BJ (cell line): ENCODE results near the gene ARAP3. TPM values are rescaled to one million over a fixed set of nuclear protein-coding genes. Genes with fewer than 3 reads are reported as not detected.

Experiments
- CTCF ChIA-PET: fragments of 350-600 bp; formaldehyde crosslinking; extraction: SDS; loops from one replicate; lab custom pipeline; 2021; ENCODE audit warnings: antibody characterized with exemption, inconsistent platforms; lab: Yijun Ruan, JAX
- POLR2A ChIA-PET: fragments of 300-600 bp; sonication (Branson Sonifier 250); formaldehyde crosslinking; extraction: SDS; loops from one replicate; lab custom pipeline; 2021; ENCODE audit warnings: antibody characterized with exemption; lab: Charles Lee
- DNase-seq: peaks from one replicate; pipeline ENCODE4 v3.0.0-alpha.2; 2011; ENCODE audit warnings: low read depth
- H3K27me3 ChIP-seq: 2 replicates; pipeline ENCODE4 v1.6.0; 2011; ENCODE audit warnings: low read length; ENCODE audit not compliant: control insufficient read depth, insufficient read depth
- H3K36me3 ChIP-seq: 2 replicates; pipeline ENCODE4 v1.5.1; 2011; ENCODE audit warnings: low read length; ENCODE audit not compliant: control insufficient read depth, insufficient read depth
- H3K4me3 ChIP-seq: 2 replicates; pipeline ENCODE4 v1.5.1; 2011; ENCODE audit warnings: low read depth, mild to moderate bottlenecking, control low read depth, low read length
- CTCF ChIP-seq: IDR thresholded peaks from 2 replicates; pipeline ENCODE4 v1.5.1; 2011; ENCODE audit warnings: low read depth, mild to moderate bottlenecking, control low read depth, inconsistent platforms, low read length, moderate library complexity; ENCODE audit not compliant: insufficient read depth
- polyA plus RNA-seq: library from polyadenylated mRNA; depleted of rRNA; stranded (reverse); fragments of >200 nt; gene quantifications from 2 replicates; pipeline ENCODE4 v1.2.3, GENCODE V29; 2011

Gene ARAP3
- polyA plus RNA-seq, 1 experiment = 5.6 TPM

GRCh38 chr5:141633871-141634561 is 48.0 kb downstream of the ARAP3 start:
- peaks cover 8% of the 10 kb centered on the region for H3K36me3 ChIP-seq
- DNase-seq = no peak
- no peaks in the 10 kb centered on the region for H3K27me3 ChIP-seq
- TF ChIP-seq CTCF = no peak
- POLR2A ChIA-PET = interaction anchor here (0.6 kb wide), 2 partner anchors 17 to 112 kb away, joined by 3 to 5 read pairs; partner anchors contain the start of gene FCHSD1
- CTCF ChIA-PET = interaction anchor here (1.0 to 10.9 kb wide), 7 partner anchors 9 to 42 kb away, joined by 3 to 107 read pairs (median 3); partner anchors contain the start of gene DIAPH1
- H3K4me3 ChIP-seq = no peak overlapping the region

- ChIA-PET CTCF (interaction anchor here (1.1 to 10.9 kb wide), 5 partner anchors 10 to 41 kb away, joined by 3 to 107 read pairs (median 5); partner anchors contain the start of gene DIAPH1), POLR2A (no interaction called here)
- Histone ChIP-seq H3K4me3 (no peak overlapping the region), H3K36me3 (peaks cover 14% of the 10 kb centered on the region), H3K27me3 (no peaks in the 10 kb centered on the region)
- no peak for DNase-seq
- no peak for TF ChIP-seq CTCF
Measured at GRCh38 chr5:141632650-141633049, 49.4 kb downstream of the ARAP3 start.

GRCh38 chr5:141630570-141631140 is 51.4 kb downstream of the ARAP3 start:
- DNase-seq = no peak
- H3K27me3 ChIP-seq = no peaks in the 10 kb centered on the region
- TF ChIP-seq CTCF = no peak
- POLR2A ChIA-PET = no interaction called here
- no peak overlapping the region for H3K4me3 ChIP-seq
- CTCF ChIA-PET = interaction anchor here (1.7 to 10.9 kb wide), 2 partner anchors 11 to 38 kb away, joined by 5 to 107 read pairs; partner anchors contain the start of gene DIAPH1
- peaks cover 20% of the 10 kb centered on the region for H3K36me3 ChIP-seq

GRCh38 chr5:141628175-141628788 is 53.7 kb downstream of the ARAP3 start:
- no peak for DNase-seq
- no peaks in the 10 kb centered on the region for H3K27me3 ChIP-seq
- no peak for TF ChIP-seq CTCF
- ChIA-PET CTCF (interaction anchor here (0.6 to 10.9 kb wide), 4 partner anchors 8 to 36 kb away, joined by 4 to 107 read pairs (median 6); partner anchors contain the start of genes DIAPH1, HDAC3 and RELL2), POLR2A (no interaction called here)
- no peak overlapping the region for H3K4me3 ChIP-seq
- peaks cover 18% of the 10 kb centered on the region for H3K36me3 ChIP-seq

GRCh38 chr5:141623611-141624010 is 58.4 kb downstream of the ARAP3 start:
- no peaks in the 10 kb centered on the region for H3K27me3 ChIP-seq
- no peak for TF ChIP-seq CTCF
- H3K36me3 ChIP-seq = peaks cover 21% of the 10 kb centered on the region
- H3K4me3 ChIP-seq = no peak overlapping the region
- POLR2A ChIA-PET = interaction anchor here (0.7 kb wide), 1 partner anchor 609 kb away, joined by 11 read pairs; no protein-coding TSS in a partner anchor
- no peak for DNase-seq
- CTCF ChIA-PET = interaction anchor here (1.3 to 13.1 kb wide), 2 partner anchors 12 to 33 kb away, joined by 3 to 270 read pairs; no protein-coding TSS in a partner anchor
